GM23338 (cell line): ENCODE results near the gene FAM168A. TPM values are rescaled to one million over a fixed set of nuclear protein-coding genes. Genes with fewer than 3 reads are reported as not detected.

Experiments used
- ATAC-seq: fragments of 200-7000 bp; cut with Tn5 transposase; 3 replicates; pipeline ENCODE4 v1.9.1; 2020
- DNase-seq: peaks from one replicate; pipeline ENCODE4 v3.0.0-alpha.2; 2015; ENCODE audit warnings: low spot score
- H2AFZ ChIP-seq: fragments of 200-600 bp; sonication (generic); 2 replicates; pipeline ENCODE4 v1.8.0; 2016; ENCODE audit warnings: antibody characterized with exemption, mild to moderate bottlenecking, moderate library complexity
- H3F3A ChIP-seq: fragments of 200-600 bp; sonication (generic); replicated peaks from 2 replicates; pipeline ENCODE4 v1.8.0; 2017; ENCODE audit warnings: antibody characterized with exemption, mixed run types, low read depth
- H3K27ac ChIP-seq: fragments of 200-600 bp; sonication (generic); 2 replicates; pipeline ENCODE4 v1.6.1; 2016; ENCODE audit warnings: low read depth
- H3K27me3 ChIP-seq: fragments of 200-600 bp; sonication (generic); 2 replicates; pipeline ENCODE4 v1.8.0; 2016; ENCODE audit warnings: mild to moderate bottlenecking, mixed run types, moderate library complexity; ENCODE audit not compliant: insufficient read depth
- H3K36me3 ChIP-seq: fragments of 200-600 bp; sonication (generic); 2 replicates; pipeline ENCODE4 v1.8.0; 2016; ENCODE audit warnings: mild to moderate bottlenecking; ENCODE audit not compliant: insufficient read depth
- H3K4me1 ChIP-seq: fragments of 200-600 bp; sonication (generic); 2 replicates; pipeline ENCODE4 v1.8.0; 2016; ENCODE audit warnings: mild to moderate bottlenecking, moderate library complexity; ENCODE audit not compliant: insufficient read depth
- H3K4me2 ChIP-seq: fragments of 200-600 bp; sonication (generic); 2 replicates; pipeline ENCODE4 v1.7.1; 2017; ENCODE audit warnings: mixed run types
- H3K4me3 ChIP-seq: fragments of 200-600 bp; sonication (generic); 2 replicates; pipeline ENCODE4 v1.6.1; 2016; ENCODE audit warnings: mixed run types
- H3K79me2 ChIP-seq: fragments of 200-600 bp; sonication (generic); replicated peaks from 2 replicates; pipeline ENCODE4 v1.8.0; 2017; ENCODE audit warnings: mild to moderate bottlenecking; ENCODE audit not compliant: insufficient read depth
- H3K9me2 ChIP-seq: fragments of 200-600 bp; sonication (generic); 2 replicates; pipeline ENCODE4 v1.8.0; 2017; ENCODE audit not compliant: insufficient read depth
- H4K20me1 ChIP-seq: fragments of 200-600 bp; sonication (generic); replicated peaks from 2 replicates; pipeline ENCODE4 v1.8.0; 2017; ENCODE audit warnings: mild to moderate bottlenecking; ENCODE audit not compliant: insufficient read depth
- H3K27ac Mint-ChIP-seq: 2 replicates; pipeline ENCODE4 v1.8.0; 2020; ENCODE audit warnings: inconsistent platforms, mild to moderate bottlenecking, moderate library complexity, mixed read lengths
- H3K27me3 Mint-ChIP-seq: 3 replicates; pipeline ENCODE4 v1.8.0; 2022; ENCODE audit warnings: low read depth, mild to moderate bottlenecking, moderate library complexity, mixed read lengths, inconsistent platforms; ENCODE audit not compliant: insufficient read depth, poor library complexity
- H3K36me3 Mint-ChIP-seq: 3 replicates; pipeline ENCODE4 v1.8.0; 2021; ENCODE audit warnings: low read depth, mild to moderate bottlenecking, inconsistent platforms, moderate library complexity, mixed read lengths
- H3K4me1 Mint-ChIP-seq: 3 replicates; pipeline ENCODE4 v1.8.0; 2020; ENCODE audit warnings: mild to moderate bottlenecking, inconsistent platforms, mixed read lengths
- H3K4me3 Mint-ChIP-seq: 3 replicates; pipeline ENCODE4 v1.8.0; 2021; ENCODE audit warnings: moderate library complexity, mild to moderate bottlenecking, inconsistent platforms, mixed read lengths
- H3K9me3 Mint-ChIP-seq: 3 replicates; pipeline ENCODE4 v1.8.0; 2020; ENCODE audit warnings: moderate library complexity, mild to moderate bottlenecking, inconsistent platforms, mixed read lengths
- CREB1 ChIP-seq: fragments of 250-450 bp; sonication (Bioruptor Pico); IDR thresholded peaks from 2 replicates; pipeline ENCODE4 v1.5.0; 2020; ENCODE audit warnings: low read depth, mild to moderate bottlenecking, moderate library complexity
- EZH2 ChIP-seq: fragments of 200-600 bp; sonication (generic); IDR thresholded peaks from one replicate; pipeline ENCODE4 v1.8.0; 2017; ENCODE audit warnings: antibody characterized with exemption, mild to moderate bottlenecking, low read depth; ENCODE audit not compliant: unreplicated experiment
- NANOG ChIP-seq: IDR thresholded peaks from 2 replicates; pipeline ENCODE4 v1.6.1; 2016; ENCODE audit warnings: antibody characterized with exemption, borderline replicate concordance
- POLR2AphosphoS5 ChIP-seq: IDR thresholded peaks from 2 replicates; pipeline ENCODE4 v1.6.1; 2016; ENCODE audit warnings: antibody characterized with exemption, low read depth
- ZNF114 ChIP-seq: fragments of 250-450 bp; sonication (Bioruptor Pico); IDR thresholded peaks from 2 replicates; pipeline ENCODE4 v1.5.0; 2020; ENCODE audit warnings: mild to moderate bottlenecking, moderate library complexity
- ZNF331 ChIP-seq: fragments of 250-450 bp; sonication (Bioruptor Pico); IDR thresholded peaks from 2 replicates; pipeline ENCODE4 v1.5.0; 2020; ENCODE audit warnings: low read depth, mild to moderate bottlenecking, moderate library complexity
- ZNF462 ChIP-seq: fragments of 250-450 bp; sonication (Bioruptor Pico); IDR thresholded peaks from 2 replicates; pipeline ENCODE4 v1.5.0; 2020; ENCODE audit warnings: mild to moderate bottlenecking, moderate library complexity
- polyA plus RNA-seq: library from polyadenylated mRNA; unstranded; fragments of >200 nt; fragmentation: Nextera tagmentation; extraction: Ambion mirVana; gene quantifications from 2 replicates; pipeline ENCODE4 v1.2.1, GENCODE V29; 2016
- total RNA-seq: library from RNA; depleted of rRNA; stranded (reverse); fragments of >200 nt; shearing (Covaris generic); gene quantifications from 2 replicates; pipeline ENCODE4 v1.2.3, GENCODE V29; 2014
- TF ChIP-seq, protein P1 (sequence below): IDR thresholded peaks from 2 replicates; pipeline ENCODE4 v1.6.1; 2016; ENCODE audit warnings: antibody characterized with exemption

The FAM168A gene
- total and polyA plus RNA-seq, 2 experiments from 2014 or later = 8.0 to 20.3 TPM

- H3K27me3 Mint-ChIP-seq = peaks cover 1% of the 10 kb centered on the region
- H3K27ac ChIP-seq = peak overlapping the region; percentile 21; the same call in 1 of the 2 replicates
These were observed 172.8 kb downstream of the FAM168A start for GRCh38 chr11:73425108-73425507.

DNA sequence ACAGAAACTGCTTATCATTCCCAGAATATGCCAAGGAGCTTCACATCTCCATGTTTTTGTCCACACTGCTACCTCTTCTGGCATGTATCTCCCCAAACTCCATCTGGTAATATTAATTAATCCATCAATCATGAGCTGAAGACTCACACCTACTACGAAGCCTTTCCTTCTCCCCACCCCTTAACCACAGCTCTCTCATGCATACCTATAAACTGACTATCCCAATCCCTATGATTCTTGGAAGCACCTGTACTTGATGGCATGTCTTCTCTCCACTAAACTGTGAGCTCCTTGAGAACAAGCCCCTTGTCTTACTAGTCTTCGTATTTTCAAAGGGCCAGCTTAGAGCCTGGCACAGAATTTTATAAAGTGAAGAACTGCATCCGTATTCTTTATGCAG, 174.4 kb downstream of the FAM168A start:
- no peak for ATAC-seq
- Histone ChIP-seq H3K27me3 (no peaks in the 10 kb centered on the region), H3K4me2 (no peak overlapping the region), H3F3A (no peaks in the 10 kb centered on the region), H4K20me1 (no peaks in the 10 kb centered on the region), H3K79me2 (no peaks in the 10 kb centered on the region), H3K9me2 (no peaks in the 10 kb centered on the region), H3K36me3 (no peaks in the 10 kb centered on the region), H3K4me1 (peaks cover 6% of the 10 kb centered on the region), H2AFZ (no peak overlapping the region), H3K27ac (no peak overlapping the region), H3K4me3 (no peak overlapping the region)
- Mint-ChIP-seq H3K36me3 (peaks cover under 1% of the 10 kb centered on the region; the same call in 2 of the 3 replicates), H3K4me3 (no peak overlapping the region), H3K4me1 (peaks cover 13% of the 10 kb centered on the region), H3K27me3 (peaks cover 1% of the 10 kb centered on the region), H3K9me3 (no peaks in the 10 kb centered on the region), H3K27ac (no peak overlapping the region)
- TF ChIP-seq ZNF331 (CRISPR knock-in tag) (no peak), EZH2 (no peak), ZNF462 (CRISPR knock-in tag) (no peak), ZNF114 (CRISPR knock-in tag) (no peak), CREB1 (CRISPR knock-in tag) (no peak), POLR2AphosphoS5 (no peak), NANOG (no peak)
- TF ChIP-seq, protein P1, sequence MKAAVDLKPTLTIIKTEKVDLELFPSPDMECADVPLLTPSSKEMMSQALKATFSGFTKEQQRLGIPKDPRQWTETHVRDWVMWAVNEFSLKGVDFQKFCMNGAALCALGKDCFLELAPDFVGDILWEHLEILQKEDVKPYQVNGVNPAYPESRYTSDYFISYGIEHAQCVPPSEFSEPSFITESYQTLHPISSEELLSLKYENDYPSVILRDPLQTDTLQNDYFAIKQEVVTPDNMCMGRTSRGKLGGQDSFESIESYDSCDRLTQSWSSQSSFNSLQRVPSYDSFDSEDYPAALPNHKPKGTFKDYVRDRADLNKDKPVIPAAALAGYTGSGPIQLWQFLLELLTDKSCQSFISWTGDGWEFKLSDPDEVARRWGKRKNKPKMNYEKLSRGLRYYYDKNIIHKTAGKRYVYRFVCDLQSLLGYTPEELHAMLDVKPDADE = no peak
- no peak for DNase-seq

More at GRCh38 chr11:73425108-73425507, 172.8 kb downstream of the FAM168A start:
- Histone ChIP-seq H3K79me2 (no peaks in the 10 kb centered on the region), H3K4me2 (no peak overlapping the region), H2AFZ (no peak overlapping the region), H4K20me1 (no peaks in the 10 kb centered on the region; the same call in 1 of the 2 replicates), H3F3A (no peaks in the 10 kb centered on the region), H3K4me1 (peaks cover 6% of the 10 kb centered on the region), H3K36me3 (no peaks in the 10 kb centered on the region), H3K4me3 (no peak overlapping the region), H3K27me3 (no peaks in the 10 kb centered on the region), H3K9me2 (no peaks in the 10 kb centered on the region)
- no peak overlapping the region for H3K4me3 Mint-ChIP-seq
- DNase-seq = no peak
- no peak for ATAC-seq
- TF ChIP-seq NANOG = no peak
- H3K4me1 Mint-ChIP-seq = peaks cover 13% of the 10 kb centered on the region
- H3K27ac Mint-ChIP-seq = no peak overlapping the region
- no peaks in the 10 kb centered on the region for H3K9me3 Mint-ChIP-seq
- H3K36me3 Mint-ChIP-seq = no peaks in the 10 kb centered on the region
